ENCODE data around the gene HS6ST2.
"Not testable (repeated sequence)": the region's sequence is repeated elsewhere in the genome, so short reads cannot be mapped to it uniquely, and the experiment has no call there.

The HS6ST2 gene

DNA sequence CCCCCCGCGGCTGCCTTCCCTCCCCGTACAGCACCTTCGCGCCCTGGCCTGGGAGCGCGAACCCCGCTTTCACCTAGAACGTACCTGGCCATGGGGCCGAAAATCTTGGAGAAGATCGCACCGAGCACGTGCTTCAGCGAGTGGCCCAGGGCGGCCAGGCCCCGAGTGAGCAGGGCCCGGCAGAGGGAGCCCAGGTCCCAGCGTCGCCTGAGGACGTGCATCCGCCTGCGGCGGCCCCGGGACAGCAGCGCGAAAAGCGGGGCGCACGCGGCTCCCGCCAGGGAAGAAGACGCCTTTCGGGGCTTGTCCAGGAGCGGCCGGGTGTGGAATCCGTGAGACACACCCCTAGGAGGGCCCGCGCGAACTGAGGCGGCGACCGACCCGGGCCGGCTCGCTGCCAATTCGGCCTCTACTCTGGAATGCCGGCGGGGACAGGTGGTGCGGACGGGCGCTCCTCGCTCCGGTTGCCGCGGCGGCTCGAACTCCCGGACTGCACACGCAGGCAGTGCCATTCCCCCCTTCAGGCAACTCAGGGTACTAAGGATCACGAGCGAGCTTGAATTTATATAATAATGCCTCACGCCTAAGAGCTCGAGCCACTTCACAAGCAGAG is at the start of gene HS6ST2:
HS6ST2 (minus strand) TSS at position 539 of the 613 bp plus-strand sequence.
- DNase-seq (ENCODE audit: low read depth in 2 of 2), result no peak

DNA sequence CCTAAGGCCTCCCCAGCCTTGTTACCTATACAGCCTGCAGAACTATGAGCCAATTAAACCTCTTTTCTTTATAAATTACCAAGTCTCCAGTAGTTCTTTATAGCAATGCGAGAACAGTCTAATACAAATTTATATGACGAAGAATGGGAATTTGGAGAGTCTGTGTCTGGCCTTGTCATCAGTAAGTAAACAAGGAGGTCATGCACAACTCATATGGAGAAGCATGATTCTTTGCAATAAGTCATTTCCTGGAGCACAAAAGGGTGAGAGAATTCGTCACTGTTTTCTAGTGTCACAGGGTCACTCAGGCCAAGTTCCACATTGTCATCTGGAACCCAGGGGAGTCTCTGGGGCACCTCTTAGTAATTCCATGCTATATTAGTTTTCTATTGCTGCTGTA is 49.0 kb upstream of the HS6ST2 start:
- no peak for DNase-seq (ENCODE audit: low read depth in 2 of 2)

DNA sequence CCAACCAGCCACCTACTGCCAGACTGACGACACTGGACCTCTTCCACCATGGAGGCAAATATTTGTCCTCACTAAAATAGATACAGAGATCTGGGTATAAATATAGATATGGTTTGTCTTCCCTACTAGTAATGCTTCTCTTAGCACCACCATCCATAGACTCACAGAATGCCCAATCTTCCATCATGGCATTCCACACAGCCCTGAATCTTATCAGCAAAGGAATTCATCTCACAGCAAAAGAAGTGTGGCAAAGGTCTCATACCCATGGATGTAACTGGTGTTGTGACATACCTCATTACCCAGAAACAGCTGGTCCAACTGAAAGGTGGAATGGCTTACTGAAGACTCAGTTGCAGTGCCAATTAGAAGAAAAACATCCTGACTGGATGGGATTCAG is 47.2 kb upstream of the HS6ST2 start:
- DNase-seq (ENCODE audit: low read depth in 2 of 2), result no peak

DNA sequence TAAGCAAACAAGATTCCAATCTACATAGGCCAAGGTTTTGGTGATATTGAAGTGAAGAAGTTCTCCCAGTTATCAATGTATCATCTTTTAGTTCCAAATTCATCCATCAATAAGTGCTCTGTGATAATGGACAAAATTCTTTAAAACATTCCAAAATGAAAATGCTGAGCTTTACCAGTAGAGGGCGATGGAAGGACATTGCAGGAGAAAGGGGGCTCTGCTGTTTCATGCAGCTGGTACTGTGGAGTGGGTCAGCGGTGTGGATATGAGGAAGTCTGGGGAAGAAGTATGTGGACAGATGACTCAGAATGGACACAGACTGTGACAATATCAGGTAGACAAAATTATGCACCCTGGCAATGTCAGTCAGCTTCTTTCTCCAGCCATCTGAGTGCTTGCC is 46.6 kb upstream of the HS6ST2 start:
- peak in 1 of 2 experiments; percentile 0 for DNase-seq (ENCODE audit: low read depth in 2 of 2)

DNA sequence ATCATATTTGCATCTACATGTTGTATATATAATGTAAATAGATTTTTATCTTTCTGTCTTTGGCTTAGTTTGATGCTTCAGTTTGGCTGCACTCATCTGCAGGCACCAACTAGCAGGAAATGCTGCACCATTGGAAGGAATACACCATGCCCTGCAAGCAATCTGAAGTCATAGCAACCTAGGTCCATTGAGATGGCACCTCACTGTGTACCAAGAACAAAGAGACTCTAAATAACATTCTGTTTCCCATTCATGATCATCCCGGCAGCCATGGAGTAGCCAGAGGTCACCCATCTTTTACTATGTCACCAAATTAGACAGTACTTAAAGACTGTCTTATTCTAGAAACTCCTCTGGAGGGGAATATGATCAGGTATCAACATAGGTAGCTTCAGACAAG is 40.8 kb upstream of the HS6ST2 start:
- no peak for DNase-seq (ENCODE audit: low read depth in 2 of 2)

DNA sequence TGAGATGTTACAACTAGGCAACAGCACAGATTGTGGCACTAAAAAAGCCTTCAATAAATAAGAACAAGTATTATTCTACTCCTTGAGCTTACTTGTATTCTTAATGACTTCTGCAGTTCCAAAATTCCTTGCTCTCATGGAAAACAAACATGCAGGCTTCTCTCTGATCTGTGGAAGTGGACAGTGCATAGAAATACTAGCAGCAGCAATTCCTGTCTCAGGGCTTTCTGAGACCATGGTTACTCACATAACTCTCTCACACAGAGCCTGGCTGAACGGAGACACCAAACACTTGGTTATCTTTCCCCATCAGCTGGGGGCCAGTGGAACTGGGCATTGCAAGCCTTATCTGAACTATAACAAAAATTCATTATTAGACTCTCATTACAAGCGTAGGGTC is 32.4 kb upstream of the HS6ST2 start:
- DNase-seq (ENCODE audit: low read depth in 2 of 2), result no peak

DNA sequence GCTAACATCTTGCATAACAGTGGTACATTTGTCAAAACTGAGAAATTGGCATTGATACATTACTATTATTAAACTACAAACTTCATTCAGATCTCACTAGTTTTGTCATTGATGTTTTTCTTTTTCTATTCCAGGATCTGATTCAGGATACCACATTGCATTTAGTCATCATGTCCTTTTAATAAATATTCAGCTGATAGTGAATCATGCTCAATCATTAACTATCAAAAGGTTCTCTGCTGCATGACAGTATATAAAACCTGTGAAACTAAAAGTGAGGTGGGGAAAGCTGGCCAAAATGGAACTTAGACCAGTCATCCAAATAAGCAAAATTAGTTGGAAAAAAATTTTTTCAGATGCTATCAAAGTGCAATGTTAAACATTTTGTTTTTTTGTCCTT is 28.1 kb upstream of the HS6ST2 start:
- DNase-seq (ENCODE audit: low read depth in 2 of 2), result no peak

DNA sequence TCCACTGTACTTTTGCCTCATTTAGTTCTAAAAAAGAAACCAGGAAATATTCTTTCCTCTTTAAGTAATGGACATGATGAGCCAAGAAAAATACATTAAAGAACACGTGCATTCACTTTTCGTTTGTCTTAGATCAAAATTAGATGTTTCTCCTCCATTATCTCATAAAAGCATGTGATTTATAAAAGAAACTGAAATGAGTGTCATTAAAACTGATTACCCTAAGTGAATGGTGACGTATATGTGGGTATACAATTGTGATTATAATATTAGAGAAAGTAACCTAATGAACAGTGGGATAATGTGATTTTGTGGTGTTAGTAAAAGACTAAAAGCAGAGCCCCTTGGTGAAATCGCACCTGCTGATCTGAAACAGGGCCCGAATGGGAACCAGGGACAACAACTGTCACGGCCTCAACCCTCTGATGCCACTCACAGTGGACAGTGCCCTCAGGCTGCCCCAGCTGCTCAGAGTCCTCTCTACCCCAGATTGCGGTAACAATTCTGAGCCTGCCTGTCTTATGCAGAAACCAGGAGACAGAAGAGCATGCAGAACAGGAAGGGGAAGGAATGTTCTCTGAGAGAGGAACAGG is 25.7 kb upstream of the HS6ST2 start:
- no peak for DNase-seq (ENCODE audit: low read depth in 2 of 2)

DNA sequence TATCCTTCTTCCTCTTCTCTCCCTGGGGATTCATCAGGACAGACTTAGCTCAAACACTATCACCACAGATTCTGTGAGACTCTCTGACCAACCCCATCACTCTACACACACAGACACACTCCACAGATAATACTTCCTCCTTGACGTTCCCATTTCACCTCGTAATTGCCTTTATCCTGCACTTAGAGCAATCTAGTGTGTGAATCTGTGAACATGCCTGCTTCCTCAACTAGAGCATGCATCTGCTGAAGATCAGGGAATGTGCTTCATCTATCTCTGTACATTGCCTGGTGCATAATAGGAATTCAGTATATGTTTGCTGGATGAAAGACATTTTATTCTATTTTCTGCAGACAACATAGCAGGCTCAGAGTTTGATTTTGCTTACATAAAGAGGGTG is 25.1 kb upstream of the HS6ST2 start:
- DNase-seq (ENCODE audit: low read depth in 2 of 2), result no peak

DNA sequence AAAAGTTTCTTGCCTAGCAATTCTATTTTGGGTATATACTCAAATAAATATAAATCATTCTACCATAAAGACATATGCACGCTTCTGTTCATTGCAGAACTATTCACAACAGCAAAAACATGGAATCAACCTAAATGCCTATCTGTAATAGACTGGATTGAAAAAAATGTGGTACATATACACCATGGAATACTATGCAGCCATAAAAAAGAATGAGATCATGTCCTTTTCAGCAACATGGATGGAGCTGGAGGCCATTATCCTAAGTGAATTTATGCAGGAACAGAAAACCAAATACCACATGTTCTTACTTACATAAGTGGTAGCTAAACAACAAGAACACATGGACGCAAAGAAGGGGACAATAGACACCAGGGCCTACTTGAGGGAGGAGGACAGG is 21.6 kb upstream of the HS6ST2 start:
- DNase-seq (ENCODE audit: low read depth in 2 of 2), result not testable (repeated sequence)

DNA sequence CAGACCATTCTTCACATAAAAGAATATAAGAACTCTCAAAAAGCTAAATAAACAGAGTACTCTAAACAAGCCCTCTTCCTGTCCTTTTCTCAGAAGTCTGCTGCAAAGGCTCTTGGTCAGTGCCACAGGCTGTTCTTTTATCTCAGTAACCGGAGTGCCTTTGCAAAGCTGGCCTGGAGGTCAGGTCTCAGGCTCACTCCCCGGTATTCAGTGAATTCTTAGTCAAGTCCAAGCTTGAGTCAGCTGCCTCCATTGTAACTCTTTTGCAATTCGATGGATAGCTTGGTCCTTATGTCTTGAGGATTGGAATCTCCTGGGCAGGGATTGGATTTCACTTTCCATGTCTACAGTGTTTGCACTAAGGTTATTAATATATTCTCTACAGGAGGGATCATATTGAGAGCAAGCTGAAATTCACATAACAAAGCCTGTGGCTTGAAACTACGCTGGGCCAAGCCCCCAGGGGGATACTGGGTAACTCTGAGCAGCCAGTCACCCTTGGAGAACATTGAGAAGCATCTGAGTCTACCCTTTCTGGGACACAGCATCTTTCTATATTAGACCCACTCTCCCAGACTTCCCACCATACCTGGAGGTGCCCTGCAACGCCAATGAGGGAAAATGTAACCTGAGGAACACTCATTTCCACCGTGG is 10.0 kb upstream of the HS6ST2 start:
- DNase-seq (ENCODE audit: low read depth in 2 of 2), result no peak

DNA sequence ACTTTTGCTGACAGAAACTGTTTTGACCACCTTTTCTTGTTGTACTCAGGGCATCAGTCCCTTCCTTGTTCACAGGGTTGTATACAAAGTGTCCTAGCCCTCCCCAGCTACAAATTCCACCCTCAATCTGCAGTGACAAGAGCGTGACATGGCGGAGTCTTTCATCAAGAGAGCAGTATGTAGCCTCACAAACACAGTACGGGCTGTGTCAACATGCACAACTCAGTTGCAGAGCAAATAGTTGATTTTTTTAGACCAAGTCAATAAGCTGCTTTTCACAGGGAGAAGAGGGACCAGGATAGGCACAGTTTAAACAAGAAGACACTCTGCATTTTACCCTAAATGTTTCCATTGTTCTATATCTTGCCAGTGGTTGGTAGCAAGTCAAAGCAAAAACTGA is 8.6 kb upstream of the HS6ST2 start:
- no peak for DNase-seq (ENCODE audit: low read depth in 2 of 2)

DNA sequence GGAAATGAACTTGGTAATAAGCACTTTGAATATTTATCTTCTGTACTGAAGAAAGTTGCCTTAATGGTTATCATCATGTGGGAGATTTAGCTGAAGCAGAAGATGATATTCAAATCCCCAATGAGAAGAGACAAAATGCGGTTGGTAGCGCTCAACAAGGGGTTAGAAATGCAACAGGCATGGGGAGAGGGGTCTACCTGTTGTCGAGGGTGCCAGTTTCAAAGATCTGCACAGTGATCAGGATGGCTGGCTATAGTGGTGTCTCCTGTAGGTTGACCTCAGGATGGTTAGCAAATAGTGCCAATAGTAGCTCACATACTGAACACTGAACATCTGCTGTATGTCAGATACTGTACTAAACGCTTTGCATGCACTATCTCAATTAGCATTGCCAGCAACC is 7.0 kb upstream of the HS6ST2 start:
- no peak for DNase-seq (ENCODE audit: low read depth in 2 of 2)

DNA sequence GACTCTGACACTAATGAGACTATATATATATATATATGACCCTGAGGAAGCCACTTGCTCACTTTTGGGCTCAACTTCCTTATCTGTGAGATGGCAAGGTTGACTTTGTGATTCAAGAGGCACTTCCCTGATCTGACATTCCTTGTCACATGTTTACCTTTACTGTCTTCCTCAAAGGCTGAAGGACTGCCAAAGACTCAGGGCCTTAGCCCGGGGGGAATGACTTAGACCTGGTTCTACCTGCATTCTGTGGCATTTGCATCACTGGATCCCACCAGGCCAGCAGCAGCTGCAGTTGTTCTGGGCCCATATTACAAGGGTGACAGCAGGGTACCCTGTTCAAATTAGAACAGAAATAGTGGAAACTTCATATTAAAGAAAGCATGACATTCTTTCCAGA is 3.1 kb upstream of the HS6ST2 start:
- no peak for DNase-seq (ENCODE audit: low read depth in 2 of 2)

DNA sequence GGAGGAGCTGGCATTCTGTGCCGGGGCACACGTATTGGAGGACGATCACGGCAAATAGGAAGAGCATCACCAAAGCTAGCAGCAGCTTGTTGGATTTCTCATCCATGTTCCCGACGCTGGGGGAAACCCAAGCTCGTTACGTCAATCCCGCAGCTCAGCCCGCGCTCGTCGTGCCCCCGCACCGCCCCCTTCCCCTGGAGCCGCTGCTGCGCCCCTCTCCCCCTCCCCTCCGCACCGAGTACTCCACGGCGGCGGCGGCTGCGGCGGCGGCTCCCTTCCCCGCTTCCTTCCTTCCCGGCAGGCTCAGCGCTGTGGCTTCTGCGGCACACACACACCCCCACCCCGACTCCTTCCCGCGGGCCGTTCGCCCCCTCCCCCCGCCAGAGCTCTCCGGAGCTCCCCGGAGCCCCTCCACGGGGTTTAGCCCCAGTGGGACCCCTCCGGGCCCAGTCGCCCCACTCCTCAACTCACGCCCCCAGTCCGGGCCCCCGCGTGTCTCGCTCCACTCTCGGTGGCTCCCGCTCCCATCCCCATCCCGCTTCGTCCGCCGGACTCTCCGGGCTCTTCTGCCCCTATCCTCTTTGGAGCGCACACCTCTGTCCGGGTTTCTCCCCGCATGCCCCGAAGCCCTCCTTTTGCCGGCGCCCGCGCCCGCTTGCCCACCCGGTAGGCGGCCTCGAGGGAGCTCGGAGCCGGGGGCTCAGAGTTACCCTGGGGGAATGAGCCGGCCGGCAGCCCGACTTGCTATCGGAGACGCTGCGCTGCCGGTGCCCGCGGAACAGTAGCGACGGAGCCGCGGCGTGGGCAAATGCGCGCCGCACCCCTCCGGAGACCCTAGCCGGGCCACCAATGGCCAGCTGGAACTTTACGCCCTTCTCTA is 978 bp downstream of the HS6ST2 start:
- DNase-seq (ENCODE audit: low read depth in 2 of 2), result no peak

DNA sequence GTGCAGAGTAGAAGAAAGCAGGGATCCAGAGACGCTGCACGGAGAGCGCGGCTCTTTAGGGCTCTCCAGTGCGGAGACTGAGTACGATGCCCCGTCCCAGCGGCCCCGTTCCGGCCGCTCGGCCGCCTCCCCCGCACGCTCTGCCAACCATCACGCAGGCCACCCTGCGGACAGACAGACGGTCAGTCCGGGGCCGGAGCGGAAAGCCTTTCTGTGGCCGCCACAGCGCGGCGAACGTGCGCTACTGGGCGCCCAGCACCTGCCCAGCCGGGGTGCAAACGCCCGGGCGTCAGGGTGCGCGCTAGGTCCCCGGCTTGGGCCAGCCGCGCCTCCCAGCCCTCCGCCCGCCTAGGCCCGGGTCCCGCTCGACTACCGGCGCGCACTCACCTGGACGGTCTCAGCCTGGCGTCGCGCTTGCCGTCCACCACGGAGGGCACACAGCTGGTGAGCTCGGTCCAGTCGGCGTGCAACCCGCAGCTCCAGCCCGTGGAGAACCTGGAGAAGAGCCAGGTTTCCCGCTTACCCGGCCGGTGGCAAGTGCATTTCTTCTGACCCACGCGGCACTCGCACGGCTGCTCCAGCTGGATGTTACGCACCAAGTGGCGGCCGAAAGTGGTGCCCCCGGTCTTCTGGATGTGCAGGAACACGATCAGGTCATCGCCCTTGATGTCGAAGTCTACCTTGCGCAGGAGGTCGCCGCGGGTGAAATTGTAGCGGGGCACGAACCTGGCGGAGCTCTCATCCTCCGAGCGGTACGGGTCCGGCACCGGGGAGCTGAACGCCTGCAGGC is 1.8 kb downstream of the HS6ST2 start:
- no peak for DNase-seq (ENCODE audit: low read depth in 2 of 2)

DNA sequence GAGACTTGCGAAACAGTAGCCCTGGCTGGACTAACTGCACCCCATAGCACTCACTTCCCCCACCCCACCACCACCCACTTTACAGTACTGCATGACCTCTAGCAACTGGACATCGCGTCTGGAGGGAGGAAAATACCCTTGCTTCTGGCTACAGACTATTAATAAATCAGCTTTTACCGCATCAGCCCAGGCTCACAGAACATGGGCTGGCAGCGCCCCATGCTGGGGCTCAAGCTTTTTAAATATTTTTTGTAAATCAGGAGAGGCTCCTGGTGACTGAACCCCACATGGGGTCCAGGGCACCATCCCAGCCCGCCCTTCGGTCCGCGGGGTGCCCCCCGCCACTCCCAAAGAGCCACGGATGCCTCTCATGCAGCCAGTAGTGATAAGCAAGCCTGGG is 2.7 kb downstream of the HS6ST2 start:
- DNase-seq (ENCODE audit: low read depth in 2 of 2), result no peak

DNA sequence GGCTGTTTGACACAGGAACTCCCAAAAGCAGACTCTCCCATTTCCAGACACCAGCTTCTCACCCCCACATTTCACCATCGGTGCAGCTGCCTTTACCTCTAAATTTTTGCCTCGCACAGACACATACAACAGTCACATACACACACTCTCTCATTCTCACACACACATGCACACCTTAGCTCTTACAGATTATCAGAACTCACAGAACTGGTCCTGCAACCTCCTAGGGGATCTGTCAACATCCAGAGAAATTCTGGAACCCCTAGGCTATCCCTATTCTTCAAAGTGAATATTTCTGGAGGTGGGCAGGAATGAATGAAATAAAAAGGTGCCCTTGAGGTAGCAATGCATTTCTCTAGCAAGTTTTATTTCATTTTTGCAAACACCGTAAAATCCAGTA is 4.1 kb downstream of the HS6ST2 start:
- DNase-seq (ENCODE audit: low read depth in 2 of 2), result no peak

DNA sequence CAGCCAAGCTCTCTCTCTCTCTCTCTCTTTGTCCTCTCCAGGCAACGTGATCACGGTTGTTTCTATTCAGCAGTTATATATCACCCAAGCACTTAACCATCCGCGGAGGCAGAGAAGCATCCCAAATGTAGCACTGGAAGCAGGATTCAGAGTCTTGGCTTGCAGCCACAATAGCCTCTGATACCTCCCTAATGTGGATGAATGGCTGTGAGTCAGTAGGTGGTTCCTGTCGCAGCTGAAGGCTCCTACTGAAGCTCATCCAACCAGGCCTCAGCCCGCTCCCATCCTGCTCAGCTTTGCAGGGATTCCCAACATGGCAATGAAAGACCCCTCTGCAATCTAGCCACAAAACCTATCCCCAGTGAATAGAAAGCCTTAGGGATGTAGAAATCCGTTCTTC is 5.1 kb downstream of the HS6ST2 start:
- DNase-seq (ENCODE audit: low read depth in 2 of 2), result no peak

DNA sequence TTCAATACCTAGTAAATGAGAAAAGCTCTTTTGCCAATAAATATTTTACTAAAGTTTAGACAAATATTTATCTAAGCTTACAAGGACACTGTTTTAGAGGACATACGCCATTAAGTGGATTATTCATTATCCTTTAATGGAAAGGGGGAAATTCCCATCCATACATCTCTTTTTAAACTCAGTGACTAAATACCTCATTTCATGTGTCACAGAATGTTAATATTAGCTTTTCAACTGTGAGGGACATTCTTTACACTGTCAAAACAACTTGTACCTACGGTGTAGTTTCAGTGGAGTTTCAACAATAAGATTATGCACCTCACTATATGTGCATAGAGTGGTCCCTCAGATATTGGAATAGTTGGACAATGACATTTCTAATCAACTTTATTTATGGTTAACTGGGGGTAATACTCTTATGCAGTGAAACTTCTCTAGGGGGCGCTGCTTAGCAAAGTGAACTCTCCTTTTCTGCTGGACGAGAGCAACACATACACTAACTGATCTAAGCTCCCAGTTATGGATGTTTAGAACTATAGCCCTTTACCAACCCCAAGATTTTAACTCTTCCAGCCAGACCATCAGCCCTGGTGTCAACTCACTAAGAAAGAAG is 9.7 kb downstream of the HS6ST2 start:
- DNase-seq (ENCODE audit: low read depth in 2 of 2), result no peak

DNA sequence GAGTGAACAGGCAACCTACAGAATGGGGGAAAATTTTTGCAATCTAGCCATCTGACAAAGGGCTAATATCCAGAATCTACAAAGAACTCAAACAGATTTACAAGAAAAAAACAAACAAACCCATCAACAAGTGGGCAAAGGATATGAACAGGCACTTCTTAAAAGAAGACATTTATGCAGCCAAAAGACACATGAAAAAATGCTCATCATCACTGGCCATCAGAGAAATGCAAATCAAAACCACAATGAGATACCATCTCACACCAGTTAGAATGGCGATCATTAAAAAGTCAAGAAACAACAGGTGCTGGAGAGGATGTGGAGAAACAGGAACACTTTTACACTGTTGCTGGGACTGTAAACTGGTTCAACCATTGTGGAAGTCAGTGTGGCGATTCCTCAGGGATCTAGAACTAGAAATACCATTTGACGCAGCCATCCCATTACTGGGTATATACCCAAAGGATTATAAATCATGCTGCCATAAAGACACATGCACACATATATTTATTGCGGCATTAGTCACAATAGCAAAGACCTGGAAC is 13.3 kb downstream of the HS6ST2 start:
- DNase-seq (ENCODE audit: low read depth in 2 of 2), result not testable (repeated sequence)
